Measurements from ENCODE around the gene ZFP62.
"Not testable (repeated sequence)": the region's sequence is repeated elsewhere in the genome, so short reads cannot be mapped to it uniquely, and the experiment has no call there.

ZFP62 gene

GRCh38 chr5:180839227-180839626 is 21.8 kb downstream of the ZFP62 start:
- DNase-seq = no peak
- in situ Hi-C loops (cut with MboI; ENCODE audit: low pct_unique_long_range_greater_than_20kb, low sequenced_read_pairs) = no loop called here

DNA sequence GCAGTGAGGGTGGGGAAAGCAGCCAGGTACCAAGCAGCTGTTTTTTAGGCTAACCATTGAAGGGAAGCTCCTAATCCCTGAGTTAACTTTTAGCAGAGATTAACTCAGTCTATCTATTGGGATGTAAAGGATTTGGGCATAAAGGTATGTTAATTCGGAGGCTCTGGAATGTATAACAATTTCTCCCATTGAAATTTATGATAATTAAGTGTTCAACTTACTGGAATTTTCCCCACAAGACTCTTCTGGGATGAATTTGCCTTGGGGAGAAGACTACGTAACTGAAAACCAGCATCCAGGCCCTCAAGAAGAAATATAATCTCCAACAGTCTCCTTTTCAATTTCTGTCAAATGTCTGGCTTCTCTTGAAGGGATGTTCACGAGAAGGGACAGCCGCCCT is 23.6 kb downstream of the ZFP62 start:
- in situ Hi-C loops (cut with MboI; ENCODE audit: low pct_unique_long_range_greater_than_20kb, low sequenced_read_pairs) = no loop called here
- DNase-seq = no peak

DNA sequence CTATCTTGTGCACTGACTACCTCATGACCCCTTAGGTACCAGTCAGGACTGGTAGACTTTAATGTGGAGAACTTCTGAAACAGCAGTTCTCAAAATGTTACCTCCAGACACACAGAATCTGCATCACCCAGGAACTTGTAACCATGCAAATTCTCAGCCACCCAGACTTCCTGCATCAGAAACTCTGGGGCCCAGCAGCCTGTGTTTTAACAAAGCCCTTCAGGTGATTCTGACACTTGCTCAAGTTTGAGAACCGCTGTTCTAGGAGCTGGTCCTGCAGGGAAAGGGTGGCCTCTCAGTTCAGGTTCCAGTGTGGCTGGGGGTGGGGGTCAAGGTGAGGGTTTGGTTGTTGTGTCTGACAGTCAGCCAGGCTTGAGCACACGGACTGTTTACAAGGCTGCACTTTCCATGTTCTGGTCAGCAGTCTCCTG is 28.4 kb downstream of the ZFP62 start:
- no peak for DNase-seq
- in situ Hi-C loops (cut with MboI; ENCODE audit: low pct_unique_long_range_greater_than_20kb, low sequenced_read_pairs) = no loop called here

DNA sequence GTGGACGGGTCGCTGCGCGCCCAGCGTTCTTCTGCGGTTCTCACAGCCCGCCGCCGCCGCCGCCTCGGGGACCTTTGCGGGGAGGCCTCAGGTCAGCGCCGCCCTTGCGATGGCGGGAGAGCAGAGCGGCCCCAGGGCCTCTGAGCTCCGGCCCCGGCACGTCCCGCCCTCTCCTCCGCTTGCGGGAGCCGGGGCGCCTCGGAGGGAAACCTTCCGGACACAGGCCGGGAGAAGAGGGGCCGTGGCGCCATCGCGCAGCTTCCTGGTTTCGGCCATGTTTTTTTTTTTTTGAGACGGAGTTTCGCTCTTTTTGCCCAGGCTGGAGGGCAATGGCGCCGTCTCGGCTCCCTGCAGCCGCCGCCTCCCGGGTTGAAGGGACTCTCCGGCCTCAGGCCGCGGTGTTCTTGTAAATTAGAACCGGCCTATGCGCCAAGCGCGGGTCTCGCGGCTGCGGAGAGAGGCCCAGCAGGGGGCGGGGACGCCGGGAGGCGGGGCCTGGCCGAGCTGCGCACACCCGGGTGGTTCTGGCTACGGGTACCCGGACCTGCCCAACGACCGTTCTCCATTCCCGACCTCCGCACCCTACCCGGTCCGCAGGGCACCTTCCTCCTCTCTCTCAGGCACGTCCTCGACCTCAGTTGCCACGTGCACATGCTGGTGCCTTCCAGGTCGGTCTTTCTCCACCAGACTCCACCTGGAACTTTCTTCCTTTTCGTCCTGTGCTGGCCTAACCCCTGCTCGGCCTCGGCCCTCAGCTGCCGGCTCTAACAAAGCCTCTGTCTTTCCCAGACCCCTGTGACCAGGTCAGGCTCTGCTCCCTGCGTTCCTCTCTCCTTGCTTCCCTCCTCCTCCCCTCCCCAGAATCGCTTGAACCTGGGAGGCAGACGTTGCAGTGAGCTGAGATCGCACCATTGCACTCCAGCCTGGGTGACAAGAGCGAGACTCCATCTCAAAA is 29.7 kb downstream of the ZFP62 start:
- no peak for DNase-seq

DNA sequence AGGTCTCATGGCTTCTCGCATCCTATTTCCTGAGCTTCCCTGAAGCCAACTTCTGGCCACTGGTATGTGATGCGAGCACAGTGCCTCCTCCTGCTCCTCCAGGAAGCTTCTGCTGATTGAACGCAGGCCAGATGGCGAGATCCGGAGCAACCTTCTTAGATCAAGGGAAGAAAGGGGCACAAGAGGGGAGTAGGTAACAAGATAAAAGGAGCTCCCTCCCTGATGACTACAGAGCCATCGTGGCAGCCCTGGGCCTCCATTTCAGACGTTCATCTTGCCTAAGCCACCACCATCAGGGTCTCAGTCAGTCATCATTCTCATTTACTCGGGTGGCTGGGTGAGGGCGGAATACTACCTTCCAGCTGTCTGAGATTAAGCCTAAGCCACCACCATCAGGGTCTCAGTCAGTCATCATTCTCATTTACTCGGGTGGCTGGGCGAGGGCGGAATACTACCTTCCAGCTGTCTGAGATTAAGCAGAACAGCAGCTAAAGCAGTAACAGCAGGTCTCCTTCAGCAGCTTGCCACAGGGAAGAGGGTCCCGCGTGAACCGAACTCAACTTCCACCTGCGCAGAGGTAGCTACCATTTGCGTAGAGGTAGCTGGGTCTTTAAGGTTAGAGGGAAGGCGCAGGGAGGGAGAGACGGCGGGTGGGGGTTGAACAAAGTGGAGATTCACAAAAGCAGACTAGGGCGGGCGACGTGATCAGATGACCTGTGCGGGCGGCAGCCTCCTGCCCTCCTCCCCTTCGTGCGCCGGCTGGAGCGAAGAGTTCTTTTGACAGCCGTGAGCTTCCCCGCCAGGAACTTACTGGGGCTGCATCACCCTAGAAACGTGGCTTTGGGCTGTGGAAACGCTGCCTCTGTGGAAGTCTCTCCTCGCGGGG is 30.6 kb downstream of the ZFP62 start:
- in situ Hi-C loops (cut with MboI; ENCODE audit: low pct_unique_long_range_greater_than_20kb, low sequenced_read_pairs) = no loop called here
- no peak for DNase-seq

More for the DNA sequence above, 29.7 kb downstream of the ZFP62 start:
- in situ Hi-C loops (cut with MboI; ENCODE audit: low pct_unique_long_range_greater_than_20kb, low sequenced_read_pairs) = no loop called here

GRCh38 chr5:180829726-180830125 is 31.4 kb downstream of the ZFP62 start:
- in situ Hi-C loops (cut with MboI; ENCODE audit: low pct_unique_long_range_greater_than_20kb, low sequenced_read_pairs) = no loop called here
- DNase-seq = no peak

- DNase-seq; in situ Hi-C loops (cut with MboI; ENCODE audit: low pct_unique_long_range_greater_than_20kb, low sequenced_read_pairs): not testable (repeated sequence)
Measured at GRCh38 chr5:180828756-180829531, 32.1 kb downstream of the ZFP62 start.

DNA sequence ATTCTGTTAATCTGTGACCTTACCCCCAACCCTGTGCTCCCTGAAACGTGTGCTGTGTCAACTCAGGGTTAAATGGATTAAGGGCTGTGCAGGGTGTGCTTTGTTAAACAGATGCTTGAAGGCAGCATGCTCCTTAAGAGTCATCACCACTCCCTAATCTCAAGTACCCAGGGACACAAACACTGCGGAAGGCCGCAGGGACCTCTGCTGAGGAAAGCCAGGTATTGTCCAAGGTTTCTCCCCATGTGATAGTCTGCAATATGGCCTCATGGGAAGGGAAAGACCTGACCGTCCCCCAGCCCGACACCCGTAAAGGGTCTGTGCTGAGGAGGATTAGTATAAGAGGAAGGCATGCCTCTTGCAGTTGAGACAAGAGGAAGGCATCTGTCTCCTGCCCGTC is 33.7 kb downstream of the ZFP62 start:
- in situ Hi-C loops (cut with MboI; ENCODE audit: low pct_unique_long_range_greater_than_20kb, low sequenced_read_pairs); DNase-seq: not testable (repeated sequence)

DNA sequence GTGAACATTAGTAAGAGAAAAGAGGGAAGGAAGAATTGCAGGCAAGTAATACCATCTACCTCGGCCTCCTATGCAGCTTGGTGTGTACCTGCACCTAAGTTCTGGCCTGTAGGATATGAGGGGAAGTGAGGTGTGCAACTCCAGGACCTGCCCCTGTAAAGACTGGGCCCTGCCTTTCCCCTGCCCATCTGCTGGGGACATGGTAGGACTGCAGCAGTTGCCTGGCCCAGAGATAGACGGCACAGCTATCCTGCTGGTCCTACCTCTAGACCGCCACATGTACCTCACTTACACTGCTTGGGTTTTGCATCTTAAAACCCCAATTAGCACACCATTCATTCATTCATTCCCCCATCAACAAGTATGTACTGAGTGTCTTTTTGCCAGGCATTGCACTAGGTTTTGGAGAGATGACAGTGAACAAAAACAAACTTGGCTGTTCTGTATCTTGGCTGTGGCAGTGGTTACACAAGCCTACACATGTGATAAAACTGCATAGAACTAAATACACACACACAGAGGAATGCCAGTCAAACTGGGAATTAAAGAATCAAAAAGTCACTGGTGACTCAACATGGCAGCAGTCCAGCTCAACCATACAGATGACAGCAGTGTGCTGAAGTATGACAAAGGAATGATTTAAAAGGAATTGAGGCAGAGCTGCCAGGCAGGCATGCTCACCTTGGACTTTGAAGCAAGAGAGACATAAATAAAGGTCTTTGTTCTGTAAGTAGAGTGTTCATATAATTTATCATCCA is 35.1 kb downstream of the ZFP62 start:
- DNase-seq = no peak

GRCh38 chr5:180824630-180825476 is 36.2 kb downstream of the ZFP62 start:
- in situ Hi-C loops (cut with MboI; ENCODE audit: low pct_unique_long_range_greater_than_20kb, low sequenced_read_pairs) = no loop called here

More for the DNA sequence above, 35.1 kb downstream of the ZFP62 start:
- in situ Hi-C loops (cut with MboI; ENCODE audit: low pct_unique_long_range_greater_than_20kb, low sequenced_read_pairs) = no loop called here

DNA sequence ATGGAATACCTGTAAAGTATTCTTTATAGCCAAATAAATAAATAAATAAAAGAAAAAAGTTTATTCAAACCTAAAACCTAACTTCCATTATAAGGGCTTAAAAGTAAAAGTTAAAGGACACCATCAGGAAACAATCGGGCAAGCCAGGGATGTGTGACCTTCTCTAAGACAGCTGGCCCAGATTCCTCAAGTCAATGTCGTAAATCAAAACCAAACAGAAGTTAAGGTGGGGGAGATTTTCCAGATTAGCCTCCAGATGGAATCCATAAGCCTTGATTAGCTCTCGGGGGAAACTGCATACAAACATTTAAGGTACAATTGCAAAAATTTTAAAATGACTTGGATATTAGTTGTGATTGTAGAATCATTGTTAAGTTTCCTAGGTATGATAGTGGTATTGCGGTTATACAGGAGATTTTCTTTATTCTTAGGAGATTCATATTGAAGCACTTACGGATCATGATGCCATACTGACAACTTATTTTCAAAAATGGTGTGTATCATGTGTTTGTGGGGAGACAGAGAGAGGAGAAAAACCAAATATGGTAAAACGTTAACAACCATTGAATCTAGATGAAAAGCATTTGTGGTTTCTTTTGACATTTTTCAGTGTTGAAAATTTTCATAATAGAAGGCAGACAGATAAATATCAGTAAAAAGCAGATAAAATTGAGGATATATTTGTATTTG is 37.0 kb downstream of the ZFP62 start:
- no peak for DNase-seq
- in situ Hi-C loops (cut with MboI; ENCODE audit: low pct_unique_long_range_greater_than_20kb, low sequenced_read_pairs) = no loop called here

More at GRCh38 chr5:180824630-180825476, 36.2 kb downstream of the ZFP62 start:
- DNase-seq = no peak

GRCh38 chr5:180823346-180823745 is 37.7 kb downstream of the ZFP62 start:
- in situ Hi-C loops (cut with MboI; ENCODE audit: low pct_unique_long_range_greater_than_20kb, low sequenced_read_pairs) = no loop called here
- no peak for DNase-seq

DNA sequence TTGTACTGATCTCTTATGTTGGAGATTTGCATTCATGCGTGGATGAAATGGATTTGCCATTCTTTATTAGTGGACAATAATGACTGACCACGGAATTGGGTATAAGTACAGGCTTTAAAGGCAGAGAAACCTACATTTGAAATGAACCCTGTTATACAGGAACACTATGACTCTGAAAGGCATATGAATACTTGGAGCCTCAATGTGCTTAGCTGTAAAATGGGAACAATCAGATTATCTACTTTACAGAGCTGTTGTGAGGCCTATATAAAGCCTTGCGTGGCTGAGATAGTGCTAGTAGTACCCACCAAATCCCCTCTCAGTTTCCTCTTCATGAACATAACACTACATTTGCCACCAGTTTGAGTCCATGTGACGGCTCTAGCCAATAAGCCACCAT is 39.5 kb downstream of the ZFP62 start:
- in situ Hi-C loops (cut with MboI; ENCODE audit: low pct_unique_long_range_greater_than_20kb, low sequenced_read_pairs) = no loop called here
- no peak for DNase-seq

DNA sequence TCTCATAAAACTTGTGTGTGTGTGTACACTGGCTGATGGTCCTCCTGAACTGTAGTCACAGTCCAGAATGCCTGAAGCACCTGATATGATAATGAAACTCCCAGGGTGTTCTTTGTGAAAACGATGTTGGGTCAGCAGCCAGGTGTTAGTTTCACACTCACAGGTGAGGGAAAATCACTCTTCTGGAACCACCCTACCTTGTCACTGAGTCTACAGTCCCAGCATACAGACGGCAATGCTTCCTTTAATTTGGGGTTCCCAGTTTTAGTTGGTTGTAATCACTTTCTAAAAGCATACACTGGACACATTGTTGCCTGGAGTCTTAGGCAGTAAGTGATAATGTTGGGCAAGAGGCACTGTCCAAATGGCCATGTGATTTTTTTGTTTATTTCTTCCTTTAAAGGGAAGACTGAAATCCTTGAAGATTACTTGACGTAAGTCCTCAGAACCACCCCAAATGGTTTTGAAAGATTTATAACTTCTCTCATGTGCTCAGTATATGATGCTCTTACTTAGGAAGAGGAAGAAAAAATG is 40.2 kb downstream of the ZFP62 start:
- no peak for DNase-seq
- in situ Hi-C loops (cut with MboI; ENCODE audit: low pct_unique_long_range_greater_than_20kb, low sequenced_read_pairs) = no loop called here

- in situ Hi-C loops (cut with MboI; ENCODE audit: low pct_unique_long_range_greater_than_20kb, low sequenced_read_pairs) = no loop called here
Measured at GRCh38 chr5:180818677-180819341, 42.3 kb downstream of the ZFP62 start.

DNA sequence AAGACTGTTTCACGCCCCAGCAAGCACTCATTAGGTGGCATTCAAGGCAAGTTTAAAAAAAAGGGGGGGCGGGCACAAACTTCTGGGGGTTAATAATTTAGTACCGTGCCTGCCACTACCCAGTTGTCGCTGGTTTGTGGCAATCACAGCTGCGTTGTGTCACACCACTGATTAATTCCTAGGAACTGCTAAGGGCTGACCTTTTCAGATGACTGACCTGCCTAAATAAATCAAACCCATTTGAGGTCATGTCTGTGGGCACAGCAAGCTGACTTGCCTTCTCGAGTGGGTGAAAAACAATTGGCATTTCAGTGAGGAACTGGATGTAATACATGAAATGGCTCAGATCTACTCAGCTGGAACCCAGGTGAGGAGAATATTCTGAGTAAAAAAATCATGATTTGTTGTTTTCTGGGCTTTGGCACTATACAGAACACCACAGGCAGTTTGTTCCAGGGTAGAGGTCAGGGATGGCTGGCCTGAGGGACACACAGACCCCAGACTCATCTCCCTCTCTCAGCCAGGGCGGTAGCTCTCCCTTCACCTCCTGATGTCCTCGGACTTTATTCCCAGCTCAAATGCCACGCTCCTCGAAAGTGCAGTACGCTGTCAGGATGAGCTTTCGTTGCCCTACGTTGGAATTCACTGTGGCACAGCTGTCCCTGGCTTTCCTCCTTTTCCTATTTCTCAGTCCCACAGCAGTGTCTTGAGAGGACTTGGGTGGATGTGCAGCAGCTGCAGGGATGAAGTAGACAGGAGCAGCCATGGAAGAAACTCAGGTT is 43.0 kb downstream of the ZFP62 start:
- DNase-seq = no peak
- in situ Hi-C loops (cut with MboI; ENCODE audit: low pct_unique_long_range_greater_than_20kb, low sequenced_read_pairs) = no loop called here

More at GRCh38 chr5:180818677-180819341, 42.3 kb downstream of the ZFP62 start:
- DNase-seq = no peak

Data from KBM-7 (cell line).